GM12878 (cell line): Measurements from ENCODE around the gene SKAP1. TPM values are rescaled to one million over a fixed set of nuclear protein-coding genes. Genes with fewer than 3 reads are reported as not detected.
A peak's percentile ranks its signal among the peaks of the same experiment; 100 is the strongest.

Source experiments
- ATAC-seq: fragments of 200-7000 bp; cut with Tn5 transposase; 3 replicates; pipeline ENCODE4 v1.9.1; 2020; ENCODE audit warnings: mild to moderate bottlenecking, moderate library complexity
- BruUV-seq: library from RNA; stranded (reverse); fragments of 400-500 nt; replicated peaks from 2 replicates; lab custom pipeline; 2021; lab: Mats Ljungman, UMichigan
- CTCF ChIA-PET: fragments of 300-600 bp; sonication (Branson Sonifier 250); formaldehyde crosslinking; extraction: SDS; loops from one replicate; lab custom pipeline; 2021; ENCODE audit warnings: inconsistent platforms; lab: Yijun Ruan, JAX
- POLR2A ChIA-PET: fragments of 350-600 bp; formaldehyde crosslinking; extraction: SDS; loops from one replicate; lab custom pipeline; 2021; ENCODE audit warnings: inconsistent platforms; lab: Charles Lee
- RAD21 ChIA-PET: fragments of 300-600 bp; sonication (Branson Sonifier 250); formaldehyde crosslinking; loops from one replicate; lab custom pipeline; 2023; ENCODE audit warnings: antibody characterized with exemption; ENCODE audit not compliant: unreplicated experiment; lab: Charles Lee
- SMC1A ChIA-PET: fragments of 300-600 bp; sonication (Branson Sonifier 250); formaldehyde crosslinking; loops from one replicate; lab custom pipeline; 2023; ENCODE audit not compliant: unreplicated experiment, uncharacterized antibody; lab: Charles Lee
- DNase-seq: peaks from one replicate; pipeline ENCODE4 v3.0.0-alpha.2; 2011; ENCODE audit warnings: low read depth, low spot score
- FAIRE-seq: peaks from 3 replicates; lab custom pipeline; 2011; peaks lifted over from hg19 to GRCh38; lab: Jason Lieb, UNC
- H2AFZ ChIP-seq: 2 replicates; pipeline ENCODE4 v1.6.0; 2011; ENCODE audit warnings: low read depth, low read length, control low read depth; ENCODE audit not compliant: control insufficient read depth
- H3K27ac ChIP-seq: 2 replicates; pipeline ENCODE4 v1.5.1; 2011; ENCODE audit warnings: control low read depth; ENCODE audit not compliant: control insufficient read depth, insufficient read depth
- H3K27me3 ChIP-seq, 2 experiments: replicated peaks in 1 of 2; 2 replicates each; pipeline versions ENCODE4 v1.6.0 to v1.6.1; 2011; ENCODE audit warnings: low read length in 1 of 2; ENCODE audit not compliant: control insufficient read depth in 2 of 2, insufficient read depth in 2 of 2
- H3K36me3 ChIP-seq, 2 experiments: 2 replicates each; pipeline ENCODE4 v1.5.1; 2011; ENCODE audit warnings: low read length in 1 of 2; ENCODE audit not compliant: control insufficient read depth in 2 of 2, insufficient read depth in 2 of 2
- H3K4me1 ChIP-seq: 2 replicates; pipeline ENCODE4 v1.6.1; 2011; ENCODE audit warnings: mild to moderate bottlenecking, low read length, moderate library complexity, mixed read lengths; ENCODE audit not compliant: control insufficient read depth, insufficient read depth
- H3K4me2 ChIP-seq: 2 replicates; pipeline ENCODE4 v1.6.0; 2011; ENCODE audit warnings: control low read depth; ENCODE audit not compliant: control insufficient read depth, insufficient read depth
- H3K4me3 ChIP-seq: fragments of 200-600 bp; sonication (generic); 2 replicates; pipeline ENCODE4 v1.5.1; 2016
- H3K79me2 ChIP-seq: 2 replicates; pipeline ENCODE4 v1.6.0; 2011; ENCODE audit warnings: low read length; ENCODE audit not compliant: control insufficient read depth, insufficient read depth
- H3K9ac ChIP-seq: 2 replicates; pipeline ENCODE4 v1.8.0; 2011; ENCODE audit warnings: low read length, control low read depth, mixed read lengths; ENCODE audit not compliant: control insufficient read depth, insufficient read depth
- H3K9me3 ChIP-seq: replicated peaks from 3 replicates; pipeline ENCODE4 v1.5.1; 2011; ENCODE audit warnings: mild to moderate bottlenecking, low read length; ENCODE audit not compliant: control insufficient read depth, insufficient read depth
- H4K20me1 ChIP-seq: 2 replicates; pipeline ENCODE4 v1.6.0; 2011; ENCODE audit not compliant: control insufficient read depth, insufficient read depth
- CEBPB ChIP-seq, 2 experiments: fragments of 150-350 bp in 1 of 2; IDR thresholded peaks; 2 replicates each; pipeline ENCODE4 v1.6.1; 2012 to 2014; ENCODE audit warnings: low read depth in 2 of 2, low read length in 2 of 2, borderline replicate concordance in 1 of 2, inconsistent platforms in 1 of 2
- CREM ChIP-seq: IDR thresholded peaks from 2 replicates; pipeline ENCODE4 v1.6.1; 2014; ENCODE audit warnings: antibody characterized with exemption, low read depth
- RBBP5 ChIP-seq: fragments of 200-600 bp; sonication (generic); conservative IDR thresholded peaks from 2 replicates; pipeline ENCODE4 v1.6.1; 2016
- RFX5 ChIP-seq: IDR thresholded peaks from 2 replicates; pipeline ENCODE4 v1.6.1; 2011; ENCODE audit warnings: low read depth, low read length, improper control_type of control experiment
- RUNX3 ChIP-seq: IDR thresholded peaks from 2 replicates; pipeline ENCODE4 v1.6.1; 2012; ENCODE audit warnings: low read length, inconsistent platforms
- SREBF2 ChIP-seq: IDR thresholded peaks from 2 replicates; pipeline ENCODE4 v1.6.1; 2012; ENCODE audit warnings: mild to moderate bottlenecking, low read length
- TCF7 ChIP-seq: IDR thresholded peaks from 2 replicates; pipeline ENCODE4 v1.6.1; 2014; ENCODE audit warnings: antibody characterized with exemption, borderline replicate concordance
- WGBS: methylation state at CpG from one replicate; pipeline ENCODE4 v1.1.6; 2016; ENCODE audit warnings: low lambda C conversion rate; ENCODE audit not compliant: insufficient replicate concordance, insufficient coverage; ENCODE audit errors: missing lambda C conversion rate; 5-methylcytosine and 5-hydroxymethylcytosine counted together
- in situ Hi-C: fragments of 300-500 bp; cut with MboI; formaldehyde crosslinking; loops from 9 replicates; pipeline ENCODE4 v1.14.3; 2018; ENCODE audit warnings: mixed read lengths
- intact Hi-C: fragments of 100-400 bp; cut with micrococcal nuclease; formaldehyde crosslinking; loops from one replicate; pipeline ENCODE4 v1.14.2; 2022; ENCODE audit not compliant: unreplicated experiment
- polyA plus RNA-seq, 11 experiments: library from polyadenylated mRNA; depleted of rRNA in 4 of 11; unstranded in 6 of 11; stranded (reverse) in 5 of 11; fragments of >200 nt; fragmentation: Nextera tagmentation in 4 of 11; fragmentation: Illumina TruSeq in 1 of 11; extraction: Ambion mirVana in 4 of 11; extraction: Trizol in 1 of 11; gene quantifications; 1 replicate in 1 of 11; 2 replicates in 10 of 11; pipeline versions ENCODE4 v1.2.1 to v1.2.3, GENCODE V29; 2011 to 2016; ENCODE audit warnings: inconsistent platforms in 2 of 11, missing spikeins in 2 of 11, low read depth in 1 of 11
- total RNA-seq, 4 experiments: library from RNA; depleted of rRNA in 3 of 4; stranded (reverse); fragments of >200 nt in 3 of 4; fragmentation: Illumina TruSeq in 1 of 4; extraction: Trizol in 1 of 4; gene quantifications; 2 replicates each; pipeline versions ENCODE4 v1.2.1 to v1.2.3, GENCODE V29; 2013 to 2021
- TF ChIP-seq, protein P1 (sequence below): fragments of 450-650 bp; IDR thresholded peaks from 2 replicates; pipeline ENCODE4 v1.6.1; 2016; ENCODE audit warnings: mild to moderate bottlenecking
- TF ChIP-seq, protein P2 (sequence below), 3 experiments: IDR thresholded peaks in 2 of 3; conservative IDR thresholded peaks in 1 of 3; 2 replicates each; pipeline ENCODE4 v1.5.1; 2011; ENCODE audit warnings: low read depth in 3 of 3, low read length in 3 of 3, mild to moderate bottlenecking in 3 of 3, control low read depth in 2 of 3, moderate library complexity in 2 of 3, inconsistent platforms in 1 of 3, mixed read lengths in 1 of 3; ENCODE audit not compliant: control insufficient read depth in 2 of 3, insufficient read depth in 1 of 3; ENCODE audit errors: extremely low read depth in 1 of 3

The SKAP1 gene
- total and polyA plus RNA-seq, 10 of the 15 experiments (the other 5 are each of a cell fraction or from before 2014, with no cell fraction given) = 17.1 to 97.6 (median 35.9) TPM

DNA sequence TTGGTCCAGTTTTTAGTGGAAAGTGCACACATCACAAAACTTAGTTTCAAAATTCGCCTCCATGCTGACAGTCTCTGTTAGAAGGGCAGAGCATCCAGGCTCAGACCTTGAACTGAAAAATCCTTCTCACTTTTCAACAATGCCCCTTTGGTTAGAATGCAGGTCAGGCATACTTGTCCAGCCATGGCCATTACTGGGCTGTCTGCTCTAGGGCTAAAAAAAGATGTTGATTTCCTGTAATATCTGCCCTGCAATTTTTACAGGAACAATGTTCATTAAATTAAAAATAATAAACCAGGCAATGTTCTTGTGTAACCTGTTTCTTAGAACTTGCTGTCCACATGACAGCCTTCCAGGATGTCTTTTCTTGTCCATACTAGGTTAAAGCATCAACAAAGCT is 200.1 kb downstream of the SKAP1 start:
- Histone ChIP-seq H3K9ac (no peak overlapping the region), H3K36me3 (no peaks in the 10 kb centered on the region; a peak in 2 of 4 replicates), H3K9me3 (no peaks in the 10 kb centered on the region), H3K4me1 (no peaks in the 10 kb centered on the region), H3K27ac (no peak overlapping the region), H3K27me3 (no peaks in the 10 kb centered on the region), H3K4me3 (no peak overlapping the region), H3K79me2 (no peaks in the 10 kb centered on the region), H2AFZ (no peak overlapping the region), H4K20me1 (no peaks in the 10 kb centered on the region), H3K4me2 (no peak overlapping the region)
- CTCF ChIA-PET = interaction anchor here (0.6 to 1.9 kb wide), 3 partner anchors 13 to 50 kb away, joined by 3 to 5 read pairs (median 3); no protein-coding TSS in a partner anchor
- WGBS = 67% methylated on average over 1 of the region's 1 CpG
- RAD21 ChIA-PET = no interaction called here
- SMC1A ChIA-PET = no interaction called here
- ATAC-seq (no peak), DNase-seq (no peak), FAIRE-seq (no peak)
- intact Hi-C loops = no loop called here
- in situ Hi-C loops = no loop called here
- no TSS peak for BruUV-seq
- POLR2A ChIA-PET = no interaction called here
- TF ChIP-seq CREM (no peak), RBBP5 (no peak), SREBF2 (no peak), TCF7 (no peak), CEBPB (IDR thresholded peaks at IDR 0.05; ENCODE audit: borderline replicate concordance in 1 of 2, low read depth in 2 of 2, low read length in 2 of 2) (no peak)
- TF ChIP-seq, protein P1, sequence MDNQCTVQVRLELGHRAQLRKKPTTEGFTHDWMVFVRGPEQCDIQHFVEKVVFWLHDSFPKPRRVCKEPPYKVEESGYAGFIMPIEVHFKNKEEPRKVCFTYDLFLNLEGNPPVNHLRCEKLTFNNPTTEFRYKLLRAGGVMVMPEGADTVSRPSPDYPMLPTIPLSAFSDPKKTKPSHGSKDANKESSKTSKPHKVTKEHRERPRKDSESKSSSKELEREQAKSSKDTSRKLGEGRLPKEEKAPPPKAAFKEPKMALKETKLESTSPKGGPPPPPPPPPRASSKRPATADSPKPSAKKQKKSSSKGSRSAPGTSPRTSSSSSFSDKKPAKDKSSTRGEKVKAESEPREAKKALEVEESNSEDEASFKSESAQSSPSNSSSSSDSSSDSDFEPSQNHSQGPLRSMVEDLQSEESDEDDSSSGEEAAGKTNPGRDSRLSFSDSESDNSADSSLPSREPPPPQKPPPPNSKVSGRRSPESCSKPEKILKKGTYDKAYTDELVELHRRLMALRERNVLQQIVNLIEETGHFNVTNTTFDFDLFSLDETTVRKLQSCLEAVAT = no peak

- Histone ChIP-seq H3K4me2 (no peak overlapping the region), H3K4me1 (no peaks in the 10 kb centered on the region), H3K36me3 (no peaks in the 10 kb centered on the region; a peak in 2 of 4 replicates), H3K9ac (no peak overlapping the region), H3K27ac (no peak overlapping the region), H2AFZ (no peak overlapping the region), H3K4me3 (no peak overlapping the region), H3K9me3 (no peaks in the 10 kb centered on the region), H3K79me2 (no peaks in the 10 kb centered on the region), H4K20me1 (no peaks in the 10 kb centered on the region), H3K27me3 (no peaks in the 10 kb centered on the region)
- ChIA-PET SMC1A (interaction anchor here (0.9 to 2.8 kb wide), 6 partner anchors 11 to 80 kb away, joined by 3 to 9 read pairs (median 5); no protein-coding TSS in a partner anchor), POLR2A (no interaction called here), CTCF (interaction anchor here (0.8 to 3.3 kb wide), 11 partner anchors 9 to 364 kb away, joined by 3 to 12 read pairs (median 5); partner anchors contain the start of gene HOXB5), RAD21 (interaction anchor here (1.2 to 2.4 kb wide), 4 partner anchors 11 to 15 kb away, joined by 3 to 12 read pairs (median 4); no protein-coding TSS in a partner anchor)
- BruUV-seq = no TSS peak
- intact Hi-C loops (no loop called here), in situ Hi-C loops (no loop called here)
- WGBS = 36% methylated on average over 1 of the region's 1 CpG
- FAIRE-seq (no peak), DNase-seq (no peak), ATAC-seq (no peak)
- TF ChIP-seq RFX5 (no peak), RUNX3 (0 out of 2 replicates have a peak, but pooled peaks have one; percentile 8)
- TF ChIP-seq, protein P2, sequence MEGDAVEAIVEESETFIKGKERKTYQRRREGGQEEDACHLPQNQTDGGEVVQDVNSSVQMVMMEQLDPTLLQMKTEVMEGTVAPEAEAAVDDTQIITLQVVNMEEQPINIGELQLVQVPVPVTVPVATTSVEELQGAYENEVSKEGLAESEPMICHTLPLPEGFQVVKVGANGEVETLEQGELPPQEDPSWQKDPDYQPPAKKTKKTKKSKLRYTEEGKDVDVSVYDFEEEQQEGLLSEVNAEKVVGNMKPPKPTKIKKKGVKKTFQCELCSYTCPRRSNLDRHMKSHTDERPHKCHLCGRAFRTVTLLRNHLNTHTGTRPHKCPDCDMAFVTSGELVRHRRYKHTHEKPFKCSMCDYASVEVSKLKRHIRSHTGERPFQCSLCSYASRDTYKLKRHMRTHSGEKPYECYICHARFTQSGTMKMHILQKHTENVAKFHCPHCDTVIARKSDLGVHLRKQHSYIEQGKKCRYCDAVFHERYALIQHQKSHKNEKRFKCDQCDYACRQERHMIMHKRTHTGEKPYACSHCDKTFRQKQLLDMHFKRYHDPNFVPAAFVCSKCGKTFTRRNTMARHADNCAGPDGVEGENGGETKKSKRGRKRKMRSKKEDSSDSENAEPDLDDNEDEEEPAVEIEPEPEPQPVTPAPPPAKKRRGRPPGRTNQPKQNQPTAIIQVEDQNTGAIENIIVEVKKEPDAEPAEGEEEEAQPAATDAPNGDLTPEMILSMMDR (IDR thresholded peaks at IDR 0.05 in 2 of 3, conservative IDR thresholded peaks at IDR 0.05 in 1 of 3; ENCODE audit: control insufficient read depth in 2 of 3, extremely low read depth in 1 of 3, insufficient read depth in 1 of 3, low read depth in 3 of 3, low read length in 3 of 3) = peak in 1 of 3 experiments; percentile 28; a peak in 2 of 6 replicates
Measured at GRCh38 chr17:48228720-48229119, 201.3 kb downstream of the SKAP1 start.
